Parathyroid adenoma (tissue), 2 donors: ENCODE measurements around the gene DPCD.

Experiments used
- H2AFZ ChIP-seq: fragments of 300-600 bp; sonication (generic); one replicate; pipeline ENCODE4 v1.7.0; 2017; ENCODE audit warnings: antibody characterized with exemption, mild to moderate bottlenecking
- H3K27ac ChIP-seq: fragments of 300-600 bp; sonication (generic); one replicate; pipeline ENCODE4 v1.7.0; 2017
- H3K27me3 ChIP-seq: fragments of 300-600 bp; sonication (generic); one replicate; pipeline ENCODE4 v1.7.0; 2017; ENCODE audit warnings: low read length; ENCODE audit not compliant: control insufficient read depth, insufficient read depth
- H3K36me3 ChIP-seq: fragments of 300-600 bp; sonication (generic); one replicate; pipeline ENCODE4 v1.7.0; 2017; ENCODE audit warnings: low read length; ENCODE audit not compliant: control insufficient read depth, insufficient read depth
- H3K4me1 ChIP-seq: fragments of 300-600 bp; sonication (generic); one replicate; pipeline ENCODE4 v1.7.0; 2017; ENCODE audit warnings: control low read depth
- H3K4me2 ChIP-seq: fragments of 300-600 bp; sonication (generic); one replicate; pipeline ENCODE4 v1.7.0; 2017; ENCODE audit warnings: low read length
- H3K4me3 ChIP-seq: fragments of 300-600 bp; sonication (generic); one replicate; pipeline ENCODE4 v1.7.0; 2017; ENCODE audit warnings: low read depth, low read length
- H3K79me2 ChIP-seq: fragments of 300-600 bp; sonication (generic); one replicate; pipeline ENCODE4 v1.7.0; 2017; ENCODE audit warnings: control low read depth
- H3K9ac ChIP-seq: fragments of 300-600 bp; sonication (generic); one replicate; pipeline ENCODE4 v1.7.0; 2017; ENCODE audit warnings: mild to moderate bottlenecking
- H3K9me3 ChIP-seq: fragments of 300-600 bp; sonication (generic); one replicate; pipeline ENCODE4 v1.7.0; 2017; ENCODE audit warnings: low read length; ENCODE audit not compliant: control insufficient read depth
- TF ChIP-seq, protein P1 (sequence below): fragments of 300-600 bp; sonication (generic); IDR thresholded peaks from one replicate; pipeline ENCODE4 v1.7.0; 2017; ENCODE audit warnings: antibody characterized with exemption, mild to moderate bottlenecking
- donor health status: primary hyperparathyroidism.

The DPCD gene

DNA sequence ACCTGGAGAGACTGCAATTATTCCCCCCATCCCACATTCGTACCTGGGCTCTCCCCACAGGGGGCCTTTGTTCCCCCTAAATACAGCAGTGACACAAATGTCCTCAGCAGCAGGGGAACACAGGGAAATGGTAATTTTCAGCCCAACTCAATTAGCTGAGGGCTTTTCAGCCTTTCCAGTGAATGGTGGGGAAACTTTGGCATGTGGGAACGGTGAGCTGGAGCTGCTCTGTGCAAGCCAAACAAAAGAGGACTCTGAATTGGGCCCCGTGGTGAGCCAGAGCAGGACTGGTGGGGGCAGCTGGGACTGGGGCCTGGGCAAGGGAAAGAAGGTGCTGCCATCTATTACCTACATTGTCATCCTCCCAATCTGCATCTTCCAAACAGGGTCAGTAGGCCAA, 55.9 kb downstream of the DPCD start:
- Histone ChIP-seq H3K4me3 (no peak overlapping the region), H3K9me3 (no peaks in the 10 kb centered on the region), H3K4me1 (peaks cover 6% of the 10 kb centered on the region), H3K9ac (no peak overlapping the region), H3K27me3 (no peaks in the 10 kb centered on the region), H3K79me2 (peaks cover 36% of the 10 kb centered on the region), H3K27ac (no peak overlapping the region), H3K4me2 (no peak overlapping the region), H3K36me3 (no peaks in the 10 kb centered on the region), H2AFZ (no peak overlapping the region)
- TF ChIP-seq, protein P1, sequence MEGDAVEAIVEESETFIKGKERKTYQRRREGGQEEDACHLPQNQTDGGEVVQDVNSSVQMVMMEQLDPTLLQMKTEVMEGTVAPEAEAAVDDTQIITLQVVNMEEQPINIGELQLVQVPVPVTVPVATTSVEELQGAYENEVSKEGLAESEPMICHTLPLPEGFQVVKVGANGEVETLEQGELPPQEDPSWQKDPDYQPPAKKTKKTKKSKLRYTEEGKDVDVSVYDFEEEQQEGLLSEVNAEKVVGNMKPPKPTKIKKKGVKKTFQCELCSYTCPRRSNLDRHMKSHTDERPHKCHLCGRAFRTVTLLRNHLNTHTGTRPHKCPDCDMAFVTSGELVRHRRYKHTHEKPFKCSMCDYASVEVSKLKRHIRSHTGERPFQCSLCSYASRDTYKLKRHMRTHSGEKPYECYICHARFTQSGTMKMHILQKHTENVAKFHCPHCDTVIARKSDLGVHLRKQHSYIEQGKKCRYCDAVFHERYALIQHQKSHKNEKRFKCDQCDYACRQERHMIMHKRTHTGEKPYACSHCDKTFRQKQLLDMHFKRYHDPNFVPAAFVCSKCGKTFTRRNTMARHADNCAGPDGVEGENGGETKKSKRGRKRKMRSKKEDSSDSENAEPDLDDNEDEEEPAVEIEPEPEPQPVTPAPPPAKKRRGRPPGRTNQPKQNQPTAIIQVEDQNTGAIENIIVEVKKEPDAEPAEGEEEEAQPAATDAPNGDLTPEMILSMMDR = no peak

DNA sequence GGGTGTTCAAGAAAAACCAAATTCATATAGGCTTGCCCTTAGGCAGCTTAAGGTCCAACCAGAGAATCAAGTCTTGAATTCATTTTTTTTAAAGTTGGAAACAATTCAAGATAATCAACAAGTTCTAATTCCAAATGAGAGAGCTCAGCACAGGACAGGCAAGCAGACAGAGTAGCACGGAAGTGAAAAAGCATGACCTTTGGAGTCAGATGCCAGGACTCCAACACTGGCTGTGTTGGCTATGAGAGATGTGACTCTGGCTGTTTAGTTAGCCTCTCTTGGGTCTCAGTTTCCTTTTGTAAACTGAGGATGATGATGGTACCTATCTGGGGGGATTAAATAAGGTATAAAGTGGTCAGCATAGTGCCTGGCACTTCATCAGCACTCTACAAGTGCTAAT, 57.5 kb downstream of the DPCD start:
- Histone ChIP-seq H3K9me3 (no peaks in the 10 kb centered on the region), H3K9ac (no peak overlapping the region), H3K27me3 (no peaks in the 10 kb centered on the region), H3K4me2 (no peak overlapping the region), H3K4me1 (peaks cover 8% of the 10 kb centered on the region), H2AFZ (no peak overlapping the region), H3K27ac (no peak overlapping the region), H3K36me3 (no peaks in the 10 kb centered on the region), H3K4me3 (no peak overlapping the region), H3K79me2 (peaks cover 36% of the 10 kb centered on the region)
- TF ChIP-seq, protein P1 = no peak

DNA sequence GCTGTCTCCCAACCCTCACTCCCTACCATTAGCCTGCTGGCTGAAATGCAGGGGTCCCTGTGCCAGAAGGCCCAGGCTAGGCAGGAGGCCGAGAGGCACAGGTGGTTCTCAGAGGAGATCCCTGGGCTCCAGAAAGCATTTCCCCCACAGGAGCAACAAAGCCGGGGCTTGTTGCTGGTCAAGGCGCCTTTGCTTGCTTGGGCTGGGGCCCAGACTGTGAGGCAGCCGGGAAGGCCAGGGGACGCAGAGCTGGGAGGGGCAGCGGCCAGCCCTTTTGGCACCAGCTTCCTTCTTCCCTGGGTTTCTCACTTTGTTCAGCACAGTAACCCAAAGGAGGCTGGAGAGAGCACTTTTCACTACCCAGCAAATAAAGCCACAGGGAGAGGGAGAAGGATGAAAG, 58.2 kb downstream of the DPCD start:
- TF ChIP-seq, protein P1 = no peak
- Histone ChIP-seq H3K79me2 (peaks cover 36% of the 10 kb centered on the region), H3K4me1 (peaks cover 8% of the 10 kb centered on the region), H3K4me2 (no peak overlapping the region), H3K27me3 (no peaks in the 10 kb centered on the region), H3K27ac (no peak overlapping the region), H3K9ac (no peak overlapping the region), H3K9me3 (no peaks in the 10 kb centered on the region), H3K4me3 (no peak overlapping the region), H3K36me3 (no peaks in the 10 kb centered on the region), H2AFZ (no peak overlapping the region)

DNA sequence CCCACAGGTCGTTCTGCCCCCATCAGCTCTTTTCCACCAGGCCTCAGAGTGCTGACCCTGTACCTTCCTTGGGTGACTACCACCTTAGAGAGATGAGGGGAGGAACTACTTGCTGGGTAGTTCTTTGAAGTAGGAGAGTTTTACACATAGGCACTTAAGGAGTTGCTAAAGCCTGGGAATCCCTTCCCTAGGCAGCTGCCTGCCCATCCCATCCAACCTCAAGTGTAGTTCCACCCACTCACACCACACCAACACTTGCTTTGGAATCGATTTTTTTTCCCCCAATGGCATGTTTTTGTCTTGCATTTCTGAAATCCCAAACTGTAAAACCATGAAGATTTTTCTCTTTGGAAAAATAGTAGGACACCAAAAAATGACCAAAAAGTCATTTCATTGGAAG, 59.1 kb downstream of the DPCD start:
- H3K27ac ChIP-seq = no peak overlapping the region
- H3K4me2 ChIP-seq = no peak overlapping the region
- no peak overlapping the region for H3K9ac ChIP-seq
- TF ChIP-seq, protein P1 = no peak
- H3K36me3 ChIP-seq = no peaks in the 10 kb centered on the region
- H3K4me1 ChIP-seq = peaks cover 8% of the 10 kb centered on the region
- H3K9me3 ChIP-seq = no peaks in the 10 kb centered on the region
- peaks cover 40% of the 10 kb centered on the region for H3K79me2 ChIP-seq
- H3K27me3 ChIP-seq = no peaks in the 10 kb centered on the region
- H2AFZ ChIP-seq = no peak overlapping the region
- H3K4me3 ChIP-seq = no peak overlapping the region

DNA sequence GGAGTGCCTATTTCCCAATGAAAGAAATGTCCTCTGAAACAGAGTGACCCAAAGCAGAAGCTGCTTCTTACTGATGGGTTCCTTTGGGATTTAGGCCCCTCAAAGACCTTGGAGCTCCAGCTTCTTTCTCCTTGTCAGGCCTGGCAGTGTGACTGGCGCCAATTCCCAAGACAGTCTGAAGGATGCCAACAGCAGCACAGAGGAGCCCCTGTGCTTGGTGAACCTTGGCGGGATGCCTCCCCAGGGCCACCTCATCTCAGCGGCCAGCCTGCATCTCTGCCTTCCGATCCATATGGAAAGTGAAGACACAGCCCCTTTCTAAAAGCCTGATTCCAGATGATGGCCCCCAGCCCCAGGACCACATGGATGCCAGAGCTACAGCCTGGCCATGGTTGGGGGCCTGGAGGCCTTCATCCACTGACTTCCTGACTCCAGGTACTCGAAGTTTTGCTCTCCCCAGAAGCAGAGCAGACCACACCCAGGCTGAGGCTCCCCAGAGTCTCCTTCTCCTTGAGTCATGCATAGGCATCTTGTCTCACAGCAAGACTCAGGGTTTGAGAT, 61.5 kb downstream of the DPCD start:
- no peak overlapping the region for H2AFZ ChIP-seq
- no peak overlapping the region for H3K27ac ChIP-seq
- H3K4me1 ChIP-seq = peaks cover 8% of the 10 kb centered on the region
- H3K36me3 ChIP-seq = no peaks in the 10 kb centered on the region
- peaks cover 45% of the 10 kb centered on the region for H3K79me2 ChIP-seq
- no peaks in the 10 kb centered on the region for H3K27me3 ChIP-seq
- H3K4me2 ChIP-seq = no peak overlapping the region
- H3K4me3 ChIP-seq = no peak overlapping the region
- TF ChIP-seq, protein P1 = no peak
- no peaks in the 10 kb centered on the region for H3K9me3 ChIP-seq
- H3K9ac ChIP-seq = no peak overlapping the region
